ENCODE results near the gene TSPAN12. TPM values are rescaled to one million over a fixed set of nuclear protein-coding genes. Genes with fewer than 3 reads are reported as not detected.

TSPAN12 gene
- total RNA-seq, 4 donors from 2014 or later: 6.5 to 21.3 (median 9.1) TPM

- no peak for DNase-seq (ENCODE audit: low spot score)
- no peak for ATAC-seq (ENCODE audit: low FRiP score)
- no peak for TF ChIP-seq CTCF (IDR thresholded peaks at IDR 0.05)
Observed at GRCh38 chr7:120760050-120760449, 97.9 kb downstream of the TSPAN12 start.

GRCh38 chr7:120743128-120743527 lies 114.8 kb downstream of the TSPAN12 start:
- DNase-seq (ENCODE audit: low spot score): no peak
- no peak for TF ChIP-seq CTCF (IDR thresholded peaks at IDR 0.05)
- ATAC-seq (ENCODE audit: low FRiP score): no peak

- TF ChIP-seq CTCF (IDR thresholded peaks at IDR 0.05): no peak
- no peak for ATAC-seq (ENCODE audit: low FRiP score)
Observed at GRCh38 chr7:120742372-120742771, 115.6 kb downstream of the TSPAN12 start.

GRCh38 chr7:120741371-120742042 lies 116.4 kb downstream of the TSPAN12 start:
- ATAC-seq (ENCODE audit: low FRiP score) (no peak), DNase-seq (ENCODE audit: low spot score) (no peak)
- TF ChIP-seq CTCF (IDR thresholded peaks at IDR 0.05): no peak

More at GRCh38 chr7:120742372-120742771, 115.6 kb downstream of the TSPAN12 start:
- no peak for DNase-seq (ENCODE audit: low spot score)

GRCh38 chr7:120740348-120740747 lies 117.6 kb downstream of the TSPAN12 start:
- DNase-seq (ENCODE audit: low spot score): no peak
- no peak for ATAC-seq (ENCODE audit: low FRiP score)
- no peak for TF ChIP-seq CTCF (IDR thresholded peaks at IDR 0.05)

GRCh38 chr7:120738816-120739215 lies 119.1 kb downstream of the TSPAN12 start:
- TF ChIP-seq CTCF (IDR thresholded peaks at IDR 0.05): no peak
- DNase-seq (ENCODE audit: low spot score) (no peak), ATAC-seq (ENCODE audit: low FRiP score) (no peak)

Other genes starting within 250 kb of the TSPAN12 start
- 10 to 100 TPM; 15.5 to 25.1 (median 17.1) TPM for gene ING3, start 92.6 kb upstream of the TSPAN12 start, total RNA-seq
- gene CPED1, start 130.6 kb upstream of the TSPAN12 start, total RNA-seq: 10 to 100 TPM; 24.9 to 63.9 (median 40.9) TPM